Activated naive CD4-positive, alpha-beta T cell treated with anti-CD3 and anti-CD28 coated beads, Interleukin-2, amount 10 ng/mL, durations not matched to agents 7 days and 5 days (primary cell): ENCODE measurements around the gene TMEM214.
A peak's percentile ranks its signal among the peaks of the same experiment; 100 is the strongest.

Source experiments
- CTCF ChIA-PET: fragments of 350-600 bp; sonication (Branson Sonifier 250); formaldehyde crosslinking; loops from one replicate; lab custom pipeline; 2021; ENCODE audit warnings: antibody characterized with exemption; lab: Charles Lee
- DNase-seq: peaks from one replicate; pipeline ENCODE4 v3.0.0-alpha.2; 2020
- H3K27ac Mint-ChIP-seq: one replicate; pipeline ENCODE4 v1.8.0; 2021; ENCODE audit warnings: mild to moderate bottlenecking, moderate library complexity, mixed read lengths
- H3K27me3 Mint-ChIP-seq: one replicate; pipeline ENCODE4 v1.8.0; 2021; ENCODE audit warnings: mild to moderate bottlenecking, mixed read lengths
- H3K36me3 Mint-ChIP-seq: one replicate; pipeline ENCODE4 v1.8.0; 2021; ENCODE audit warnings: mixed read lengths
- H3K4me1 Mint-ChIP-seq: one replicate; pipeline ENCODE4 v1.8.0; 2021; ENCODE audit warnings: mixed read lengths
- H3K4me3 Mint-ChIP-seq: one replicate; pipeline ENCODE4 v1.8.0; 2021; ENCODE audit warnings: mild to moderate bottlenecking, moderate library complexity, mixed read lengths
- H3K9me3 Mint-ChIP-seq: one replicate; pipeline ENCODE4 v1.8.0; 2021; ENCODE audit warnings: mixed read lengths

Gene TMEM214

DNA sequence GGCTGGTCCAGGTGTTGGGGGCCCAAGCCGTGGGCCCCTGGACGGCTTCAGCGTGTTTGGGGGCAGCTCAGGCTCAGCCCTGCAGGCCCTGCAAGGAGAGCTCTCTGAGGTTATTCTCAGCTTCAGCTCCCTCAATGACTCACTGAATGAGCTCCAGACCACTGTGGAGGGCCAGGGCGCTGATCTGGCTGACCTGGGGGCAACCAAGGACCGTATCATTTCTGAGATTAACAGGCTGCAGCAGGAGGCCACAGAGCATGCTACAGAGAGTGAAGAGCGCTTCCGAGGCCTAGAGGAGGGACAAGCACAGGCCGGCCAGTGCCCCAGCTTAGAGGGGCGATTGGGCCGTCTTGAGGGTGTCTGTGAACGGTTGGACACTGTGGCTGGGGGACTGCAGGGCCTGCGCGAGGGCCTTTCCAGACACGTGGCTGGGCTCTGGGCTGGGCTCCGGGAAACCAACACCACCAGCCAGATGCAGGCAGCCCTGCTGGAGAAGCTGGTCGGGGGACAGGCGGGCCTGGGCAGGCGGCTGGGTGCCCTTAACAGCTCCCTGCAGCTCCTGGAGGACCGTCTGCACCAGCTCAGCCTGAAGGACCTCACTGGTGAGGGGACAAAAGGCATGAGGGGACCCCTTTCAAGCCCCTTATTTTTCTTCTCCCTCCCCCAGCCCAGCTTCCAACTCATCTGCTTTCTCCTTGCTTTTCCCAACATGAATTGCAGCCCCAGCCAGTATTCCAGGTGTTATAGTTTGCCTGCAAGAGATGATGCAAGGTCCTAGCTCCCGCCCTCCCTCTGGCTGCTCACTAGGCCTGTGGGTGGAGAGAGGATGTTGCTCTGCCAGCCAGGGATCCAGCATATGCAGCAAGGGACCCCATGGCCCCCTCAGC lies 50.9 kb downstream of the TMEM214 start:
- H3K4me3 Mint-ChIP-seq, result no peak overlapping the region
- H3K27me3 Mint-ChIP-seq, result no peaks in the 10 kb centered on the region
- peaks cover 3% of the 10 kb centered on the region for H3K36me3 Mint-ChIP-seq
- H3K27ac Mint-ChIP-seq, result peak overlapping the region; percentile 11
- peaks cover 56% of the 10 kb centered on the region for H3K4me1 Mint-ChIP-seq
- DNase-seq, result no peak
- CTCF ChIA-PET, result interaction anchor here (1.2 to 3.2 kb wide), 3 partner anchors 9 to 122 kb away, joined by 4 to 21 read pairs (median 8); partner anchors contain the start of gene AGBL5
- no peaks in the 10 kb centered on the region for H3K9me3 Mint-ChIP-seq

DNA sequence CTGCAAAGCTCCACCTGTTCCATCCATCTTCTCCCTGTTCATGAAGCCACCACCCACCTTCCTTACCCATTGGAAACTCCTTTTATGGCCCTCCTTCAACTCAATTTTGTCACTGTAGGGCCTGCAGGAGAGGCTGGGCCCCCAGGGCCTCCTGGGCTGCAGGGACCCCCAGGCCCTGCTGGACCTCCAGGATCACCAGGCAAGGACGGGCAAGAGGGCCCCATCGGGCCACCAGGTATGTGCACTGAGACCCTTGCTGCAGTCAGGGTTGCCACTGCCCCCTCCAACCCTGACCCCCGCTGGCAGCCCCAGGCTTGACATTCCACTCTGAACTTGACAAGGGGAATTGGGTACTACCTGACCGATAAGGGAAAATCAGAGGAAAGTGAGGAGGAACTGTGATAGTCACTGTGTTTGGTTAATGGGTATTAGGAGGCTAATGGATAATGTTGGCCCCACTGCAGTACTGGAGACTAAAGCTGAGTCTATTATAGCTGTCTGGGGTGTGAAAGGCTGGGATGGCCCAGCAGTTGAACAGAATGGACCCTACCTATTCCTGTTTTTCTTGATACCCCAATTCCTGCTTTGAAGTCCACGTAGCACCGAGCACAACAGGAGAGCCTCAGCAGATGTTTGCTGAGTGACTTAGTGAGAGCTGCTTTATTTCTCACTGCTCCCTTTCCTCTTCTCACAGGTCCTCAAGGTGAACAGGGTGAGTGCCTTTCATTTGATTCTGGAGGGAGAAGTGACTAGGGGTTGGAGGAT lies 51.7 kb downstream of the TMEM214 start:
- DNase-seq, result no peak
- CTCF ChIA-PET, result interaction anchor here (0.5 to 1.2 kb wide), 2 partner anchors 10 to 18 kb away, joined by 3 to 4 read pairs; no protein-coding TSS in a partner anchor
- peaks cover 64% of the 10 kb centered on the region for H3K4me1 Mint-ChIP-seq
- peak overlapping the region; percentile 80 for H3K4me3 Mint-ChIP-seq
- no peak overlapping the region for H3K27ac Mint-ChIP-seq
- no peaks in the 10 kb centered on the region for H3K27me3 Mint-ChIP-seq
- H3K36me3 Mint-ChIP-seq, result peaks cover 3% of the 10 kb centered on the region
- no peaks in the 10 kb centered on the region for H3K9me3 Mint-ChIP-seq

DNA sequence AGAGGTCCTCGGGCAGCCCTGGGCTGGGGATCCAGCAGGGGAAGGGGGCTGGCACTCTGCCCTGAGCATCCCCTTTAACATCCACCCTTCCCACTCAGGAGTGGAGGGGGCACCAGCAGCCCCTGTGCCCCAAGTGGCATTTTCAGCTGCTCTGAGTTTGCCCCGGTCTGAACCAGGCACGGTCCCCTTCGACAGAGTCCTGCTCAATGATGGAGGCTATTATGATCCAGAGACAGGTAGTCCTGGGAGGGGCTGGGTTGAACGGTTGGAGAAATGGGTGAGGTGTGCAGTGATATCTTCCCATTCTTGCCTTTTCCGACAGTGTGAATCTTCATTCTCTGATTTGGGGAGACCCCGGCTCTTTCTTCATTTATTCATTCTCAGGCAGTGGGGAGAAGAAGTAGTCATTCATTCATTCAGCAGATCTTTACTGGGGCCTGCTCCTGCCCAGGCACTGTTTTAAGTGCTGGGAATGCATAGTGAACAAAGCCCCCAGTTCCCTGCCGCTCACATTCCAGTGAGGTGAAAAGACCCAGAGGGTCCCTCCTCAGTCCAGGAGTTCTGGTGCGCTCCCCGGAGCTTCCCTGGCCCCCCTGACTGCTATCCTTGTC lies 52.4 kb downstream of the TMEM214 start:
- Mint-ChIP-seq H3K4me1 (peaks cover 69% of the 10 kb centered on the region), H3K36me3 (peaks cover 4% of the 10 kb centered on the region), H3K4me3 (peak overlapping the region; percentile 80), H3K27ac (peak overlapping the region; percentile 80), H3K27me3 (no peaks in the 10 kb centered on the region), H3K9me3 (no peaks in the 10 kb centered on the region)
- CTCF ChIA-PET, result interaction anchor here (1.0 to 1.4 kb wide), 4 partner anchors 11 to 123 kb away, joined by 4 to 7 read pairs (median 5); partner anchors contain the start of gene AGBL5
- no peak for DNase-seq

DNA sequence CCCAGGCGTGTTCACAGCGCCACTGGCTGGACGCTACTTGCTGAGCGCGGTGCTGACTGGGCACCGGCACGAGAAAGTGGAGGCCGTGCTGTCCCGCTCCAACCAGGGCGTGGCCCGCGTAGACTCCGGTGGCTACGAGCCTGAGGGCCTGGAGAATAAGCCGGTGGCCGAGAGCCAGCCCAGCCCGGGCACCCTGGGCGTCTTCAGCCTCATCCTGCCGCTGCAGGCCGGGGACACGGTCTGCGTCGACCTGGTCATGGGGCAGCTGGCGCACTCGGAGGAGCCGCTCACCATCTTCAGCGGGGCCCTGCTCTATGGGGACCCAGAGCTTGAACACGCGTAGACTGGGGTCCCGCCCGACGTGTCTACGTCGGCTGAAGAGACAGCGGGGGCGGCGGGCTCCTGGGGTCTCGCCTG lies 52.9 kb downstream of the TMEM214 start:
- Mint-ChIP-seq H3K27me3 (no peaks in the 10 kb centered on the region), H3K27ac (peak overlapping the region; percentile 80), H3K4me1 (peaks cover 66% of the 10 kb centered on the region), H3K4me3 (peak overlapping the region; percentile 80), H3K9me3 (no peaks in the 10 kb centered on the region), H3K36me3 (peaks cover 4% of the 10 kb centered on the region)
- CTCF ChIA-PET, result interaction anchor here (1.0 to 1.4 kb wide), 4 partner anchors 11 to 124 kb away, joined by 4 to 7 read pairs (median 5); partner anchors contain the start of gene AGBL5
- peak; percentile 50 for DNase-seq

DNA sequence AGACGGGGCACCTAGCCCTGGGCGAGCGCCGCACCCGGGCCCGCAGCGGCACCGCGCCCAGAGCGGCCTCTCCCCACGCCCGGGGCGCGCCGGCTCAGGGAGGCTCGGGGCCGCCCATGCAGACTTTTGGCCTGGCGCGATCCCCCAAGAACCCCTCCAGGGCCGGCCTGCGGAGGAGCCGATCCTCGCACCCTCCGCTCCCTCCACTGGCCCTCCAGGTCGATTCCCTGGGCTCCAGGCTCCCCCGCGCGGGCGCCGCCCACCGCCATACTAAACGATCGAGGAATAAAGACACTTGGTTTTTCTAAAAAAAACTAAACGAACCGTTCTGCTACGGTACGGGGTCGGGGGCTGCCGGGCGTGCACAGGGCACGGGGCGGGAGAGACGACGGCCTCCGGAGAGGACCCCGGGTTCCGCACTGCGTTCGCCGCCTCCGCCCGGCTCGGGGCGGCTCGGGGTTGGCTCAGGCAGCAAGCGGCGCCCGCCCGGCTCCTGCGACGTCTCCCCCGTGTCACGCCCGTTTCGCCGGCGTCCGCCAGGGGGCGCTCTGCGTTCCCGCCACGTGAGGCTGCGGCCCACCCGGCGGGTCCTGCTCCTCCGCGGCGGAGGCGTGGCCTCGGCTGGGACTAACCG lies 53.4 kb downstream of the TMEM214 start:
- no peaks in the 10 kb centered on the region for H3K27me3 Mint-ChIP-seq
- H3K27ac Mint-ChIP-seq, result peak overlapping the region; percentile 90
- H3K9me3 Mint-ChIP-seq, result no peaks in the 10 kb centered on the region
- CTCF ChIA-PET, result interaction anchor here (1.0 to 1.4 kb wide), 5 partner anchors 11 to 124 kb away, joined by 3 to 7 read pairs (median 5); partner anchors contain the start of gene AGBL5
- H3K36me3 Mint-ChIP-seq, result peaks cover 4% of the 10 kb centered on the region
- peaks cover 61% of the 10 kb centered on the region for H3K4me1 Mint-ChIP-seq
- peak overlapping the region; percentile 80 for H3K4me3 Mint-ChIP-seq
- peak; percentile 97 for DNase-seq

- peak; percentile 57 for DNase-seq
- H3K9me3 Mint-ChIP-seq, result no peaks in the 10 kb centered on the region
These were observed 54.2 kb downstream of the TMEM214 start, which contains the start of gene KHK for GRCh38 chr2:27086724-27087593. TSS of gene KHK (plus strand) at chr2:27086772. CDS start at chr2:27087260, 488 bp downstream.

DNA sequence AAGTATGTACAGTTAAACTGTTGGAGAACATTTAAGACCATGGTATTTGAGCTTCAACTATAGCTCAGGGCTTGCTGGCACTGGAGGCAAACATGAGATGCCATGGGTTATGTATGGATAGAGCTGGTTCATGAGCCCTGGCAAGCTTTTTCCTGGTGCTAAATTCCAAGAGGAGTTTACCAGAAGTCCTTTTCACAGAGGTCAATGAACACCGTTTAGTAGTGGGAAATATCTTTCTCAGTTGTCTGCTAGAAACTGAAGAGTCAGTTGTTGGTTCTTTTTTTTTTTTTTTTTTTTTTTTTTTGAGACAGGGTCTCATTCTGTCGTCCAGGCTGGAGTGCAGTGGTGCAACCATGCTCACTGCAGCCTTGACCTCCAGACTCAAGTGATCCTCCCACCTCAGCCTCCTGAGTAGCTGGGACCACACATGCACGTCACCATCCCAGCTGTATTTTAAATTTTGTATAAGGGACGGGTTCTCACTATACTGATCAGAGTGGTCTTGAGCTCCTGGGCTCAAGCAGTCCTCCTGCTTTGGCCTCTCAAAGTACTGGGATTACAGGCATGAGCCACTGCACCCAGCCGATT lies 55.2 kb downstream of the TMEM214 start:
- no peak for DNase-seq
- Mint-ChIP-seq H3K27ac (no peak overlapping the region), H3K27me3 (no peaks in the 10 kb centered on the region), H3K9me3 (no peaks in the 10 kb centered on the region), H3K4me3 (peak overlapping the region; percentile 80), H3K36me3 (peaks cover 4% of the 10 kb centered on the region), H3K4me1 (peaks cover 54% of the 10 kb centered on the region)
- CTCF ChIA-PET, result interaction anchor here (1.0 to 2.6 kb wide), 6 partner anchors 37 to 215 kb away, joined by 3 to 10 read pairs (median 4); partner anchors contain the start of gene AGBL5

More at GRCh38 chr2:27086724-27087593, 54.2 kb downstream of the TMEM214 start, which contains the start of gene KHK:
- peak within 1 kb of the TSS; percentile 80 for H3K4me3 Mint-ChIP-seq
- peaks cover 4% of the 10 kb centered on the region for H3K36me3 Mint-ChIP-seq
- peaks cover 56% of the 10 kb centered on the region for H3K4me1 Mint-ChIP-seq
- no peaks in the 10 kb centered on the region for H3K27me3 Mint-ChIP-seq
- CTCF ChIA-PET, result interaction anchor here (0.9 to 2.6 kb wide), 6 partner anchors 10 to 216 kb away, joined by 3 to 10 read pairs (median 3); no protein-coding TSS in a partner anchor
- peak within 1 kb of the TSS; percentile 90 for H3K27ac Mint-ChIP-seq

DNA sequence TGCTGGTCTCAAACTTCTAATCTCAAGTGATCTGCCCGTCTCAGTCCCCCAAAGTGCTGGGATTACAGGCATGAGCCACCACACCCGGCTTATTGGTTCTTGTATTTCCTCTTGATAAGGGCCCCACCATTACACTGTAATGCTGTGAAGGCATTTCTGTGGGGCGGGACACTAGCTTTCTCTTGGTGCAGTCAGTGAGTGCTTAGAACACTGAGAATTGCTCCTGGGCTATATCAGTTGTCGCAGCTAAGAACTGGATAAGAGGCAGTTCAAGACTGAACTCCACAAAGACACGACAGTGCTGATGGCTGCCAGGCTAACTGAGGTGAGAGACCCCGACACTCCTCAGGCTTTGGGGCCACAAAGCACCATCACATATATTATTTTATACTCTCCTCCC lies 55.9 kb downstream of the TMEM214 start:
- Mint-ChIP-seq H3K36me3 (peaks cover 4% of the 10 kb centered on the region), H3K9me3 (no peaks in the 10 kb centered on the region), H3K27me3 (no peaks in the 10 kb centered on the region), H3K4me3 (no peak overlapping the region), H3K27ac (no peak overlapping the region), H3K4me1 (peaks cover 52% of the 10 kb centered on the region)
- CTCF ChIA-PET, result interaction anchor here (1.0 to 2.6 kb wide), 4 partner anchors 38 to 215 kb away, joined by 4 to 10 read pairs (median 6); partner anchors contain the start of gene AGBL5
- DNase-seq, result no peak

GRCh38 chr2:27089111-27089954 lies 56.6 kb downstream of the TMEM214 start:
- H3K4me1 Mint-ChIP-seq, result peaks cover 49% of the 10 kb centered on the region
- no peak for DNase-seq
- peaks cover 4% of the 10 kb centered on the region for H3K36me3 Mint-ChIP-seq
- H3K27ac Mint-ChIP-seq, result no peak overlapping the region
- H3K9me3 Mint-ChIP-seq, result no peaks in the 10 kb centered on the region
- CTCF ChIA-PET, result interaction anchor here (1.0 to 2.6 kb wide), 4 partner anchors 38 to 214 kb away, joined by 3 to 10 read pairs (median 6); partner anchors contain the start of gene AGBL5
- H3K4me3 Mint-ChIP-seq, result no peak overlapping the region
- H3K27me3 Mint-ChIP-seq, result no peaks in the 10 kb centered on the region
